GM18511 (cell line): Measurements from ENCODE around the gene CLDN4.
"Not testable (repeated sequence)": the region's sequence is repeated elsewhere in the genome, so short reads cannot be mapped to it uniquely, and the experiment has no call there.

ENCODE experiments used
- ATAC-seq: cut with Tn5 transposase; IDR thresholded peaks from one replicate; pipeline ENCODE4 v1.9.1; 2021; ENCODE audit warnings: mild to moderate bottlenecking, moderate library complexity; ENCODE audit not compliant: unreplicated experiment

CLDN4 gene

DNA sequence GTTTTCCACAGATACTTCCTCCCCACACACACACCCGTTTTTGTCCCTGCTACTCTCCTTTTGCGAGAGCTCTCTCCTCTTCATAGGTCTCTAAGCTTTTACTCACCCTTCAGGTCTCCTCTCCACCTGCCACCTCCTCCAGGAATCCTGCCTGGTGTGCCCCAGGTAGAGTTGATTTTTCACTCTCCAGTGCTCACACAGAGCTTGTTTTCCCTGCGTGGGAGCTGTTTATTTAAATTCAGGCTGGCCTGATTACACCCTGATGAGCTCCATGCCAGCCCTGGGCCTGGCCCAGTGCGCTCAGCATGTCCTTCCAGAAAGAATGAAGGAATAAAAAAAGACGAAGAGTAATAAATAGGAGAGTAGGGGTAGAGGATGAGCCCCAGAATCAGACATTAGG, 7.5 kb upstream of the CLDN4 start:
- ATAC-seq = no peak

DNA sequence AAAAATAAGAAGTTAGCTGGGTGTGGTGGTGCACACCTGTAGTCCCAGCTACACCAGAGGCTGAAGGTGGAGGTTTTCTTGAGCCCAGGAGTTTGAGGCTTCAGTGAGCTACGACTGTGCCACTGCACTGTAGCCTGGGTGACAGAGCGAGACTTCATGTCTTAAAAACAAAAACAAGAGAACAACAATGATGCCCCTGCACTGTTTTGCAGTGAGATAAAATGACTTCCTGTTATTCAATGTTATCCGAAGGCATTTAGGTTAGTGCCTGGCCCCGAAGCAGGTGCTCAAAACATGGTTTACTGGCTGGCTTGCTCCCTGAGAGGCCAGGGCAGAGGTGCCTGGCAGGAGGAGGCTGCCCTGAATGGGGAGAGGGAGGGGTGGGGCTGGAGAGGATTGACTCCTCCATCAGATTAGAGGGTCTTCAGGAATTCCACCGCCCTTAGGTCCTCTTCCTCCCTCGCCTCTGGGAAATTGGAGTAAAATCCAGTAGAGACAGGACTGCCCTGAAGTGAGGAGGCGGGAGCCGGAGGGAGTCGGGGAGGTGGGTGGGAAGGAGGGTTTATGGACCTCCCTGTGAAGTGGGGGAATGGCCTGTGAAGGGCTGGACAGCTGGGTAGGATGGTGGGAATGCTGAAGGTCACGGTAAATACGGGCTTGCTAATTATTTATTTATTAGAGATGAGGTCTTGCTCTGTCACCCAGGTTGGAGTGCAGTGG, 6.8 kb upstream of the CLDN4 start:
- ATAC-seq = no peak

DNA sequence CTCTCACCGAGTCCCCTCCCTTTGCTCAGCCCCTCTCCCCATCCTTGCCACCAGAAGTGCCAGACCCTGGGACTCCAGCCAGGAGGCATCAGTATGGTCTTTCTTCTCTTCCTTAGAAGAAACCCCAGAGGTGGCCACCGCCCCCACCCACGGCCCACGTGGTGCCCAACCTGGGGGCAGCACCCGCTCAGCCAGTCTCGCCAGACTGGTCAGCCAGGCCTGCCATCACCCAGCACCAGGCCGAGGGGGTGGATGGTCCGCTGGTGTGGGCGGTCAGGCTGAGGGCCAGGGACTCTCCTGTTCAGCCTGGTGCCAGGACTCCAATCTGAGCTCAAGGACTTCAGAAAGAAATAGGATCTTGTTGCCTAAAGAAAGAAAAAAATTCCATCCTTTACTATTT, 5.8 kb upstream of the CLDN4 start:
- ATAC-seq = no peak

DNA sequence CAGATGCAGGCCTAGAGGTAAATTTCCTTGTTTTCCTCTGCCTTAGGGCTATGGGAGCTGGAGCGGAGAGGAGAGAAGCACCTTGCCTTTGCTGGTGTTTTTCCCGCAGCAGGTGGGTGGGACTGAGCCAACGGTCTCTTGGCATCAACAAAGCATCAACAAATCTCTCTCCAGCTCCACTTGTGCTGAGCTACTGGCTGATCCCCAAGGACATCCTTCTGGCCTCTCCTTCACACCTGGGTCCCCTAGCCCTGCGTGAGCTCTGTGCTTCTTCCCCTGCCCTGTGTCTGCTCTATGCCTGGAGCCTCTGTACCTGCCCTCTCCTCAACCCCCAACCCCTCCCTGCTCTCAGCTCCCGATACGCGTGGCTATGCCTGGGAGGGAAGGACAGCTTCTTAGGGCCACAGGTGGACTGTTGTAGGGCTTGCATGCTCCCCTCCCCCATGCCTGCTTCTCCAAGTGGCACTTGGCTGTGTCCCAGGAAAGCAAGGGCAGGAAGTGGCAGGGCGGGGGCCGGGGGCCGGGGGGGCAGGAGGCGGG, 3.2 kb upstream of the CLDN4 start:
- ATAC-seq = no peak

DNA sequence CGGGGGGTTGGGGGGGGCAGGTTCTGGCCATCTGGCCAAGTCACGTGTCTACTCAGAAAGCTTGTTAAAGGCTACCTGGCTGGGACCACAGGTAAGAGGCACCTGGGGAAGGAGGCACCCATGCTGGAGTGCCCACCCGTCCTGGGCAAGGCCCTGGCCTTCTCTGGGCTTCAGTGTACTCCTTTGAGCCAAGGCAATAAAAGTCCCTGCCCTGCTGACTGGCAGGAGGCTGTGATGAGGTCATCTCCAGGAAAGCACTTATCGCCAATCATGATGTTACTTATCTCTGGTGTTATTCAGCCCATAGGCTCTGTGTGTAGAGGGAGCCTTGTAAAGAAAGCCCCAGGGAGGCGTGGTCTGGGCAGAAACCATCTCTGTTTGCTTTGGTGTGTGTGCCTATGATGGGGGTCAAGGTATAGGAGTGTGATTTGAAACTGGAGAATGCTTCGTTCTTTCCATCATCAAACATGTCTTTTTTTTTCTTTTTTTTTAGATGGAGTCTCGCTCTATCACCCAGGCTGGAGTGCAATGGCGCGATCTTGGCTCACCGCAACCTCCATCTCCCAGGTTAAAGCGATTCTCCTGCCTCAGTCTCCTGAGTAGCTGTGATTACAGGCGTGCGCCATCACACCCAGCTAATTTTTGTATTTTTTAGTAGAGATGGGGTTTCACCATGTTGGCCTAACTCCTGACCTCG, 2.5 kb upstream of the CLDN4 start:
- no peak for ATAC-seq

DNA sequence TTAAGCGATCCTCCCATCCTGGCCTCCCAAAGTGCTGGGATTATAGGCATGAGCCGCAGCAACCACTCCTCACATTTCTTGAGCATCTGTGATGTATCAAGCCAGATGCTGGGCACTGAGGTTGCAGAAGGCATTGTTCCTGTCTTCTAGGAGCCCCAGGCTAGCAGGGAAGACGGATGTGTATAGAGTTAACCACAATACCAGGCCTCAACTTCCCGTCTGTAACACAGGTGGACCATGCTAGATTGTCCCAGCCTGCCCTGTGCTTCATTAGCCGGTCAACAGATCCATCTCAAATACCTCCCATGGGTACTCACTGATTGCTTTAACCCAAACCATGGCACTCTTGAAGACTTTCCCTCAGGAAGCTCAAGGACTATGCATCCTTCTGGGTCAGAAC, 1.8 kb upstream of the CLDN4 start:
- no peak for ATAC-seq

DNA sequence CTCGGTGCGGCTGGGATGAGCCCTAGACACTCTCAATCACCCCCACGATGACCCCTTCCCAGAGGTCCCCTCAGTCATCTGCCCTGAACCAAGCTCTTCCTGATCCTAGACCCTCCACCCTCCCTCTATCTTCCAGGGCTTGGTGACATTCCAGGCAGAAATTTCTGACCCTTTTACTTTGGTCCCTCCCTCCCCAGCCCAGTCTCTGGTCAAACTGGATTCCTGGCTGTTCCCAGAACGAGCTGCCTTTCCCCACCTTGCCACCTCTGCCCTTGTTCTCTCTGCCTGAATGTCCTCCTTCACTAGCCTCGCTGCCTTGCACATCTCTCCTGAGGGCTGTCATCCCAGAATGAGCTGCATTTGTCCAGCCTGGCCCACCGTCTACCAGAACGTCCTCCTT, 1.3 kb upstream of the CLDN4 start:
- ATAC-seq = no peak

DNA sequence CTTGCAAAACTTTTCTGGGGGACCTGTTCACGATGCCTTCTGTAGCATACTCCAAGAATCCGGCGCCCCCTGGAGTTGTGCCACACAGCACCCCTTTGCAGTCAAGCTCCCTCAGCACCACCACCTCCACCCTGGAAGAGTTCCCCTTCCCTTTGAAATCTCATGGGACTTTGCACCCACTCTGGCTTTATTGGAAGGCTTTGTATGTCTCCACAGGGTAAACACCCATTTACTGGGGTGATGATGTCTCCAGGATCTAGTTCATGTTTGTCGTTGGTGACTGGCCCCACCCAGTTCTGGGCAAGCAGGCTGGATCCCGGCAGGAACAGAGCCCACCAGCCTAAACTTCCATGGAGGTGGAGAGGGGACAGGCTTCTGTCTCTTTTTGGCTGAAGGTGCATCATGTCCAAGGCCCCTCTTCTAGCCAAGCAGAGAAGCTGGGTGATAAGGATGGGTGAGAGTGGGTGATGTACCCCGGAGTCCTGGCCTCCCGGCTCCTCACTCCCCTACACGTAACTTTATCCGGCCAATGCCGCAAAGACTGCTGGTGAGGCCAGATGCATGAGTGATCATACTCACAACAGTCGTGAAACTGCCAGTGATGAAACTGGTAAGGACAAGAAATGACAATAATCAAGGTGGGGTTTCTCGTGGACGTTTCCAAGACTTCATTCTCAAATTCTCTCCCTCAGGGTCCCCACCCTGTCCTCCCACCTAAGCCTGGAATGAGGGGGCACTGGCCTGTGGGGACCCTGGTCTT, 695 bp upstream of the CLDN4 start:
- ATAC-seq = no peak

DNA sequence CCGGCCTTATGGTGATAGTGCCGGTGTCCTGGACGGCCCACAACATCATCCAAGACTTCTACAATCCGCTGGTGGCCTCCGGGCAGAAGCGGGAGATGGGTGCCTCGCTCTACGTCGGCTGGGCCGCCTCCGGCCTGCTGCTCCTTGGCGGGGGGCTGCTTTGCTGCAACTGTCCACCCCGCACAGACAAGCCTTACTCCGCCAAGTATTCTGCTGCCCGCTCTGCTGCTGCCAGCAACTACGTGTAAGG, 713 bp downstream of the CLDN4 start:
- no peak for ATAC-seq

DNA sequence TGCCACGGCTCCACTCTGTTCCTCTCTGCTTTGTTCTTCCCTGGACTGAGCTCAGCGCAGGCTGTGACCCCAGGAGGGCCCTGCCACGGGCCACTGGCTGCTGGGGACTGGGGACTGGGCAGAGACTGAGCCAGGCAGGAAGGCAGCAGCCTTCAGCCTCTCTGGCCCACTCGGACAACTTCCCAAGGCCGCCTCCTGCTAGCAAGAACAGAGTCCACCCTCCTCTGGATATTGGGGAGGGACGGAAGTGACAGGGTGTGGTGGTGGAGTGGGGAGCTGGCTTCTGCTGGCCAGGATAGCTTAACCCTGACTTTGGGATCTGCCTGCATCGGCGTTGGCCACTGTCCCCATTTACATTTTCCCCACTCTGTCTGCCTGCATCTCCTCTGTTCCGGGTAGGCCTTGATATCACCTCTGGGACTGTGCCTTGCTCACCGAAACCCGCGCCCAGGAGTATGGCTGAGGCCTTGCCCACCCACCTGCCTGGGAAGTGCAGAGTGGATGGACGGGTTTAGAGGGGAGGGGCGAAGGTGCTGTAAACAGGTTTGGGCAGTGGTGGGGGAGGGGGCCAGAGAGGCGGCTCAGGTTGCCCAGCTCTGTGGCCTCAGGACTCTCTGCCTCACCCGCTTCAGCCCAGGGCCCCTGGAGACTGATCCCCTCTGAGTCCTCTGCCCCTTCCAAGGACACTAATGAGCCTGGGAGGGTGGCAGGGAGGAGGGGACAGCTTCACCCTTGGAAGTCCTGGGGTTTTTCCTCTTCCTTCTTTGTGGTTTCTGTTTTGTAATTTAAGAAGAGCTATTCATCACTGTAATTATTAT, 1.2 kb downstream of the CLDN4 start:
- ATAC-seq = no peak

DNA sequence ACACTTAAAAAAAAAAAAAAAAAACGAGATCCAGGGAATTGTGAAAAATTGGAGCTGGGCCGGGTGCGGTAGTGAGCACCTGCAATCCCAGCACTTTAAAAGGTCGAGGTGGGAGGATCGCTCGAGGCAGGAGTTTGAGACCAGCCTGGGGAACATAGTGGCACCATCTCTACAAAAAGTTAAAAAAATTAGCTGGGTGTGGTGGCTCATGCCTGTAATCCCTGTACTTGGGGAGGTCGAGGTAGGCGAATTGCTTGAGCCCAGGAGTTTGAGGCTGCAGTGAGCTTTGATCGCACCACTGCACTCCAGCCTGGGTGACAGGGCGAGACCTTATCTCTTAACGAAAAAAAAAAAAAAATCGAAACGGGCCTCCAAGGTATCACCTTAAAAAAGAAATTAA, 2.0 kb downstream of the CLDN4 start:
- no peak for ATAC-seq

DNA sequence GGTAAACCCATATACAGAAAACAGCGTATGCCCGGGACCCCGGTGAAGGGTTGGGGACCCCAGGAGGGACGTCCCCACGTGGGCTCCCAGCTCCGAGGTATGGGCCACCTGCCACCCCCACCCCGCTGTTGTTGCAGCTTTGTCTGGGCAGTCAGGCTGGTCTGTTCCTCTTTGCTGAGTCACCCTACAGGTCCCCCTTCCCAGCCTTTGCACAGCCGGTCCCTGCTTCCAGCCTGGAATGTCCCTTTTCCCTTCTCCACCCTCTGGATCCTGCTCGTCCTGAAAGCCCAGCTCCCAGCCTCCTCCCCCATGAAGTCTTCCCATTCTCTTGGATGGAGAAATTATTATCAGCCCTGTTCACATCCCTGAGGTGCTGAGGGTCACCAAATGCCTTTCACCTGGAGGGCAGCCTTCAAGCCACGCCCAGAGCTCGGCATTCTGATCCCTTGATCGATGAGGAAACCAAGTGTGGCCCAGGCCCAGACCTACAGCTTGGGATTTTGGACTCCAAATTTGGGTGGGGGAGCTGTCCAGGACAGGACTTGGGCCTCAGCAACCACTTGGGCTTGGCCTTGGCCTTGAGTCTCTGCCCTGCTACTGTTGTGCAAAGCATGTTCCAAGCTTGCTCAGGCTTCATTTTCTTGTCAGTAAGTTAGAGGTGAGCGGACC, 2.6 kb downstream of the CLDN4 start:
- ATAC-seq = no peak

DNA sequence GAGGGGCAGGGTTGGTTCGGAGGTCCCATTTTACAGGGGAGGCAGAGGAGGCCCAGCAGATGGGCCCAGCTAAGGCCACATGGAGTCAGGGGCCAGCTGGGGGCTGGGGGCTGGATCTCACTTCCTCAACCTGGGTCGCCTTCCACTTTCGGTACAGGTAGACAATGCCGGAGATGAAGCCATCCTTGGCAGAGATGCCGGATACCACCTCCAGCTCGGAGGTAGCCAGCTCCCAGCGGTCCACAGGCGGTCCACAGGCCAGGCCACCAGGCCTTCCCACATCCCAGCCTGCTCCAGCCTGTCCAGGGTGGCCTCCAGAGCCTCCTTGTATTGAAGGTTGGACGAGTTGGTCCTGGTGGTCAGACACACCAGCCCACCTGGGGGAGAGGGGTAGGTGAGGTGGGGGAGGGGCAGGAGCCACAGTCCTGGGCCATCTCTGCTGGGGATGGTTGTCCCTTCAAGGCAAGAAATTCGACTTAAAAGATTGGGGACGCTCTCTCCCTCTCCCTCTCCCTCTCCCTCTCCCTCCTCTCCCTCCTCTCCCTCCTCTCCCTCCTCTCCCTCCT, 3.9 kb downstream of the CLDN4 start:
- ATAC-seq = no peak

DNA sequence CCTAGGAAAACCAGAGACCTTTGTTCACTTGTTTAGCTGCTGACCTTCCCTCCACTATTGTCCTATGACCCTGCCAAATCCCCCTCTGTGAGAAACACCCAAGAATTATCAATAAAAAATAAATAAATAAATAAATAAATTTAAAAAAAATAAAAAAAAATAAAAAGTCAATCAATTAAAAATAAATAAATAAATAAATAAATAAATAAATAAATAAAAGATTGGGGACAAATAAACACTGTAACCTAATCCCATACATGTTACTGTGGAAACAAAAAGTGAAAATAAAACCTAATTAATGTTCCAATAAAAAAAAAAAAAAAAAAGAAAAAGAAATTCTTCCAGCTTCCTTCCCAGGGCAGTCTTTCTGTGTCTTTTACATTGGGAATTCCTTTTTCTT, 6.4 kb downstream of the CLDN4 start:
- not testable (repeated sequence) for ATAC-seq

DNA sequence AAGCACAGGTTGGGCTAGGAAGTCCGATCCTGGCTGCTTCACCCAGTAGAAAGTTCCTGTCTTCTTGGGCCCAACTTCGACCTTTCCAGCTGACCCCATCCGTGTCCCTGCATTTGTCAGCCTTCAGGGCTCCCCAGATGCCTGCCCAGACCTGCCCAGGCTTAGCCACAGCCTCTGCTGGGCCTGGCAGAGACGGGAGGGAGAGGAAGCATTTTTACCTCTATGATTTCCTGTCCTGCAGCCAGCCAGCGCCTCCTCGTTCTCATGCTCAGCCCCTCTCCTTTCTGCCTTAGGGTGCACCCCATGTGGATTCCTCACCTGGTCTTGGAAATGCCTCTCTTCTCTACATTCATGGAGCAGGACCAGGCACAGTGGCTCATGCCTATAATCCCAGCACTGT, 7.8 kb downstream of the CLDN4 start:
- ATAC-seq = no peak

DNA sequence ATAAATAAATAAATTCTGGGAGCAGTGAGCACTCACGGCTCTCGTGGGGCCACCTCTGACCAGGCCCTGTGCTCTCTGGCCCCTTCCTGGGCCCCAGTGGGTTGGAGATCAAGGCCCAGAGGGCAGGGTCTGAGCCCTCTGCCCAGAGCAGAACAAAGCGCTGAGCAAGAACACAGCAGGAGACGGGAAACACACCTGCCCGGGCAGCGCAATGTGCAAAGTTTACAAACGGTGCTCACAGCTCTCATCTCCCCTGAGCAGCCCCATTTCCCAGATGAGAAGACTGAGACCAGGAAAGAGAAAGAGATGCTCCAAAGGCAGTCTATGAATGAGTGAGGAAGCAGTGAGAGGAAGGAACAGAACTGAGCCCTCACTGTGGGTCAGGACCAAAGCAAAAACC, 8.5 kb downstream of the CLDN4 start:
- no peak for ATAC-seq

DNA sequence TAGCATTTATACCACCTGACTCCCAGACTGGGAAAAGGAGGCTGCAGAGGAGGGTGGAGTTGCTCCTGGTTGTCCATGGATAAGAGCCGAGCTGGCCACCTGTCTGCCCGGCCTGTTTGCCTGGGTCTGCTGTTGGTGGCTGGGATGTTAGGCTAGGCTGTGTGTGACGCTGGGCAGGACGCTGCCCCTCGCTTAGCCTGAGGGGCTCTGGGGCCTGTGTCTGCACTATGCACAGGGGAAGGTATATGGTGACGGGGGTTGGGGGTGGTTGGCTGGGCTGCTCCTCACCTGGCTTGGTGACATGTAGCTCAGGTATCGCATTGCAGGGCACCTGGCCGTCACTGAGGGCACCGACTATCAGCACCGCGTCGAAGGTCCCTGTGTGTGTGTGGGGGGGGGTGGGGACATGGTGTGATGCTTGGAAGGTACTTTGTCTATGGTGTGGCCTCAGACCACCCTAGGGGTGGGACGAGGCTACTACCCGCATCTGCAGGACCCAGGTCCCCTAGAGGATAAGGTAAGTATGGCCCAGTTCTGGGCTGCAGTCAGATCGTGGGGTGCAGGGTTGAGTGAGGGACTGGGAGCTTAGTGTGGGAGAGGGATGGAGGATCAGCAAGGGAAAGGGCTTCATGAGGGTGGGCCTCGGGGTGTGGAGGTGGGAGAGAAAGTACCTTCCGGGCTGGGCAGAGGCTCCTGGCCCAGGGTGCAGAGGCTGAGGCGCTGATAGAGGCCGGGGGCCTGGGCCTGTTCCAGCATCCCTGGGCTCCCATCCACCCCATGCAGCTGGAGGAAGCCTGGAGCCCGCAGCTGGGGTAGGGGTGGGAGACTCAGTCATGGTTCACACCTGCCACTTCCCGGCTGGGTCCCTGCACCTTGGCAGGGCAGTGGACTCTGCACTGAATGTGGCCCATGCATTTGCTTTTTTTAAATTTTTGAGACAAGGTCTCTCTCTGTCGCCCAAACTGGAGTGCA, 9.2 kb downstream of the CLDN4 start:
- ATAC-seq = no peak

DNA sequence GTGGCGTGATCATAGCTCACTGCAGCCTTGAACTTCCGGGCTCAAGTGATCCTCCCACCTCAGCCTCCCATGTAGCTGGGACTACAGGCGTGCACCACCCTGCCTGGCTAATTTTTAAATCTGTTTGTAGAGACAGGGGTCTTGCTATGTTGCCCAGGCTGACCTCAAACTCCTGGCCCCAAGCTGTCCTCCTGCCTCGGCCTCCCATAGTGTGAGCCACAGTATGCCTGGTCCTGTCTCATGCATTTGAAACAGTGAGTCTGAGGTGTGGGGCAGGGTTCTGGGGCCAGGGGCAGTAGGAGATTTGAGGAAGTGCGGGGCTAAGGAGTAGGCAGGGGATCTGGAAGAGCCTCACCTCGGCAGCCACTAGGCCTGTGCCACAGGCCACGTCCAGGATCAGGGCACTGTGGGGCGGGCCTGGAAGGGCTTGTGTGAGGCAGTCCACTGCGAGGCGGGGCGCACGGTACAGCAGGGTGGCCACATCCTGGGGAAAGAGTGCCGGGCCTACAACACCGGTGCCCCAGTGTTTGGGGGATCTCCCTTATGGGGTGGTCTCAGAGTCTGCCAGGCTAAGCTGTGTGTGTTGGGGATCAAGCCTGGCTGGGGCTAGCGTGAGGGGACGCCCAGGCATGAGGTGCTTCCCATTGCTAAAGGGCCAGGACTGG, 10.1 kb downstream of the CLDN4 start:
- no peak for ATAC-seq

DNA sequence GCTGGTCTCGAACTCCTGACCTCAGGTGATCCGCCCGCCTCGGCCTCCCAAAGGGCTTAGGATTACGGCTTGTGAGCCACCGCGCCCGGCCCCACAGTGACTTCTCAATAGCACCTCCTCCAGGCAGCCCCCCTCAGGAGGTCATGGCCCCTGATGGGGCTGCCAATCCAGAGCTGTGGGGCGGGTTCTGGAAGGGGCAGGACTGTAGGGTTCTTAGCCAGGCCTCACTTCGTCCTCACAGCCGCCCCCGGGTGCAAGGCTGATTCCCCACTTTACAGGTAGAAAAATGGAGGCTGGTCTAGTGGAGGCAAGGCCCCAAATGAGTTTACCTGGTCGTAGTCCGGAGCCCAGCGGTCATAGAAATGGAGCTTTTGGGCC, 10.9 kb downstream of the CLDN4 start:
- ATAC-seq = no peak
